SK-N-SH (cell line): ENCODE results near the gene EFEMP2. TPM values are rescaled to one million over a fixed set of nuclear protein-coding genes. Genes with fewer than 3 reads are reported as not detected.

ENCODE experiments used
- CTCF ChIA-PET: fragments of 300-600, 350-600 bp; formaldehyde crosslinking; extraction: SDS; loops from one replicate; lab custom pipeline; 2021; lab: Yijun Ruan, JAX
- POLR2A ChIA-PET: fragments of 350-600 bp; sonication (Branson Sonifier 250); formaldehyde crosslinking; extraction: SDS; loops from one replicate; lab custom pipeline; 2020; ENCODE audit warnings: antibody characterized with exemption, inconsistent platforms; lab: Yijun Ruan, JAX
- DNase-seq: peaks from one replicate; pipeline ENCODE4 v3.0.0; 2012
- H2AFZ ChIP-seq: fragments of 200-600 bp; sonication (generic); 2 replicates; pipeline ENCODE4 v1.8.1; 2016; ENCODE audit warnings: antibody characterized with exemption, mild to moderate bottlenecking, low read depth
- H3F3A ChIP-seq: fragments of 200-600 bp; sonication (generic); replicated peaks from 2 replicates; pipeline ENCODE3; 2016; ENCODE audit warnings: antibody characterized with exemption, mild to moderate bottlenecking; ENCODE audit not compliant: insufficient read depth
- H3K27ac ChIP-seq, 2 experiments: fragments of 200-500 bp in 1 of 2; fragments of 200-600 bp in 1 of 2; sonication (Bioruptor generic) in 1 of 2; sonication (generic), shearing (Covaris generic) in 1 of 2; 2 replicates each; pipeline versions ENCODE4 v1.5.1 to v1.6.1; 2014 to 2016; ENCODE audit warnings: low read depth in 2 of 2, inconsistent platforms in 1 of 2, low read length in 1 of 2, mild to moderate bottlenecking in 1 of 2, mixed read lengths in 1 of 2
- H3K27me3 ChIP-seq: fragments of 200-600 bp; sonication (generic), shearing (Covaris generic); 2 replicates; pipeline ENCODE4 v1.6.1; 2016; ENCODE audit warnings: mixed run types; ENCODE audit not compliant: insufficient read depth
- H3K36me3 ChIP-seq, 2 experiments: fragments of 200-500 bp in 1 of 2; fragments of 200-600 bp in 1 of 2; sonication (Bioruptor generic) in 1 of 2; sonication (generic) in 1 of 2; replicated peaks in 1 of 2; 2 replicates each; pipeline versions ENCODE3 to v1.5.1; 2014 to 2016; ENCODE audit warnings: low read length in 1 of 2, mild to moderate bottlenecking in 1 of 2; ENCODE audit not compliant: insufficient read depth in 2 of 2, control insufficient read depth in 1 of 2
- H3K4me1 ChIP-seq, 2 experiments: fragments of 200-500 bp in 1 of 2; fragments of 200-600 bp in 1 of 2; sonication (Bioruptor generic) in 1 of 2; sonication (generic), shearing (Covaris generic) in 1 of 2; 2 replicates each; pipeline versions ENCODE4 v1.5.1 to v1.6.1; 2014 to 2016; ENCODE audit warnings: low read depth in 1 of 2, low read length in 1 of 2, mixed run types in 1 of 2; ENCODE audit not compliant: insufficient read depth in 2 of 2, control insufficient read depth in 1 of 2
- H3K4me2 ChIP-seq: fragments of 200-600 bp; sonication (generic), shearing (Covaris generic); 2 replicates; pipeline ENCODE4 v1.6.1; 2017; ENCODE audit warnings: mixed run types
- H3K4me3 ChIP-seq, 2 experiments: fragments of 200-500 bp in 1 of 2; fragments of 200-600 bp in 1 of 2; sonication (Bioruptor generic) in 1 of 2; sonication (generic), shearing (Covaris generic) in 1 of 2; 2 replicates each; pipeline versions ENCODE4 v1.5.1 to v1.8.1; 2014 to 2016; ENCODE audit warnings: low read depth in 2 of 2, inconsistent platforms in 1 of 2, low read length in 1 of 2, mild to moderate bottlenecking in 1 of 2, mixed read lengths in 1 of 2, moderate library complexity in 1 of 2
- H3K79me2 ChIP-seq: fragments of 200-600 bp; sonication (generic); 2 replicates; pipeline ENCODE4 v1.8.1; 2017; ENCODE audit warnings: mild to moderate bottlenecking; ENCODE audit not compliant: insufficient read depth
- H3K9ac ChIP-seq: fragments of 200-600 bp; sonication (generic); 2 replicates; pipeline ENCODE4 v1.6.1; 2017; ENCODE audit warnings: mixed run types
- H3K9me2 ChIP-seq: fragments of 200-600 bp; sonication (generic); 2 replicates; pipeline ENCODE4 v1.6.1; 2017; ENCODE audit warnings: mixed run types
- H3K9me3 ChIP-seq: fragments of 200-600 bp; sonication (generic); 2 replicates; pipeline ENCODE4 v1.6.1; 2017; ENCODE audit warnings: mixed run types, mild to moderate bottlenecking, moderate library complexity
- H4K20me1 ChIP-seq: fragments of 200-600 bp; sonication (generic); 2 replicates; pipeline ENCODE4 v1.6.1; 2017; ENCODE audit warnings: mild to moderate bottlenecking, mixed run types; ENCODE audit not compliant: insufficient read depth
- FOXM1 ChIP-seq: IDR thresholded peaks from 2 replicates; pipeline ENCODE4 v1.4.0; 2012; ENCODE audit warnings: low read depth, mild to moderate bottlenecking
- MXI1 ChIP-seq: IDR thresholded peaks from 2 replicates; pipeline ENCODE4 v1.6.1; 2012; ENCODE audit warnings: mild to moderate bottlenecking, low read depth, low read length, improper control_type of control experiment
- NFIC ChIP-seq: IDR thresholded peaks from 2 replicates; pipeline ENCODE4 v1.4.0; 2012; ENCODE audit warnings: borderline replicate concordance
- POLR2AphosphoS5 ChIP-seq: IDR thresholded peaks from 2 replicates; pipeline ENCODE4 v1.6.1; 2012; ENCODE audit warnings: low read depth, low read length
- RAD21 ChIP-seq: IDR thresholded peaks from 2 replicates; pipeline ENCODE4 v1.6.1; 2012; ENCODE audit warnings: mild to moderate bottlenecking, low read length
- WGBS: methylation state at CpG from one replicate; pipeline ENCODE4 v1.1.6; 2017; ENCODE audit warnings: low lambda C conversion rate; 5-methylcytosine and 5-hydroxymethylcytosine counted together
- polyA plus RNA-seq, 3 experiments: library from polyadenylated mRNA; depleted of rRNA; stranded (reverse); fragments of >200 nt; gene quantifications; 2 replicates each; pipeline ENCODE4 v1.2.3, GENCODE V29; 2012
- TF ChIP-seq, protein P1 (sequence below): IDR thresholded peaks from 2 replicates; pipeline ENCODE4 v1.4.0; 2012; ENCODE audit warnings: low read depth, borderline replicate concordance

EFEMP2 gene
- polyA plus RNA-seq, 1 of the 3 experiments (the other 2 are of a cell fraction) = 203 TPM

DNA sequence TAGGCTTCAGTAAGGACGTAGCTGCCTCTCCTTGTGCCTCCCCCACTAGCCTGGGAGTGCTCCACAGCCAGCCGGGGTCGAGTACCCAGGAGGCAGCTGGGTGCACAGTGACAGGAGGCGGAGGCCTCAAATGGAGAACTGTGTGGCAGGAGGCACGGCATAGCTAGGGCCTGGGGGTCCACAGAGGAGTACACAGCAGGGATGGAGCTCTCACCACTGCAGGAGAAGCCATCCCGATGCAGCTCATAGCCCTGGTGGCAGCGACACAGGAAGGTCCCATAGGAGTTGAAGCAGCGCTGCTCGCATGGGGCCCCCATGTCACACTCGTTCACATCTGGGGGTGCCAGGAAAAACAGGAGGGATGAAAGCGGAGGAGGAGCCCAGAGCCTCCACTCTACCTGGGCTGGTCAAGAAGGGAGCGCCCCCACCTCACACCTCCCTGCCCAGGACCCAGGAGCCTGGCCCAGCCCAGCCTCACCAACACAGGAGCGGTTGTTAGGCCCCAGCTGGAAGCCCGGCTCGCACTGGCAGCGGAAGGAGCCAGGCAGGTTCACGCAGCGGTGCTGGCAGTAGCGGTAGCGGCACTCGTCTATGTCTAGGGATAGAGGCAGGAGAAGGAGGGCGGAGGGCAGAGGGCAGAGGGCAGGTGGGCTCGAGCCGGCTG lies 2.8 kb downstream of the EFEMP2 start:
- POLR2A ChIA-PET = interaction anchor here (0.6 to 4.8 kb wide), 7 partner anchors 9 to 140 kb away, joined by 3 to 59 read pairs (median 4); partner anchors contain the start of genes CCDC85B, CFL1 and MUS81

GRCh38 chr11:65868907-65869306 lies 3.7 kb downstream of the EFEMP2 start:
- Histone ChIP-seq H3K9me3 (no peaks in the 10 kb centered on the region), H3F3A (peaks cover 58% of the 10 kb centered on the region), H3K4me2 (no peak overlapping the region), H3K4me1 (peaks cover 18 to 26% of the 10 kb centered on the region in 2 experiments; a peak in 3 of 4 replicates), H3K9ac (no peak overlapping the region), H4K20me1 (no peaks in the 10 kb centered on the region; the same call in 1 of the 2 replicates), H3K27ac (peak overlapping the region; percentile 7 to 22; a peak in 1 of 4 replicates), H3K36me3 (peaks cover 45 to 67% of the 10 kb centered on the region in 2 experiments), H2AFZ (no peak overlapping the region), H3K4me3 (no peak overlapping the region), H3K9me2 (no peaks in the 10 kb centered on the region), H3K79me2 (peaks cover 41% of the 10 kb centered on the region), H3K27me3 (no peaks in the 10 kb centered on the region)
- WGBS = 100% methylated on average over 3 of the region's 3 CpGs
- POLR2A ChIA-PET = interaction anchor here (1.2 to 4.8 kb wide), 3 partner anchors 9 to 18 kb away, joined by 3 to 59 read pairs (median 4); partner anchors contain the start of genes CFL1 and MUS81
- TF ChIP-seq, protein P1, sequence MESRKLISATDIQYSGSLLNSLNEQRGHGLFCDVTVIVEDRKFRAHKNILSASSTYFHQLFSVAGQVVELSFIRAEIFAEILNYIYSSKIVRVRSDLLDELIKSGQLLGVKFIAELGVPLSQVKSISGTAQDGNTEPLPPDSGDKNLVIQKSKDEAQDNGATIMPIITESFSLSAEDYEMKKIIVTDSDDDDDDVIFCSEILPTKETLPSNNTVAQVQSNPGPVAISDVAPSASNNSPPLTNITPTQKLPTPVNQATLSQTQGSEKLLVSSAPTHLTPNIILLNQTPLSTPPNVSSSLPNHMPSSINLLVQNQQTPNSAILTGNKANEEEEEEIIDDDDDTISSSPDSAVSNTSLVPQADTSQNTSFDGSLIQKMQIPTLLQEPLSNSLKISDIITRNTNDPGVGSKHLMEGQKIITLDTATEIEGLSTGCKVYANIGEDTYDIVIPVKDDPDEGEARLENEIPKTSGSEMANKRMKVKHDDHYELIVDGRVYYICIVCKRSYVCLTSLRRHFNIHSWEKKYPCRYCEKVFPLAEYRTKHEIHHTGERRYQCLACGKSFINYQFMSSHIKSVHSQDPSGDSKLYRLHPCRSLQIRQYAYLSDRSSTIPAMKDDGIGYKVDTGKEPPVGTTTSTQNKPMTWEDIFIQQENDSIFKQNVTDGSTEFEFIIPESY = no peak
- TF ChIP-seq POLR2AphosphoS5 = peak; percentile 28; the same call in 1 of the 2 replicates
- DNase-seq = no peak
- CTCF ChIA-PET = interaction anchor here (1.5 to 18.4 kb wide), 4 partner anchors 8 to 157 kb away, joined by 5 to 374 read pairs (median 48); partner anchors contain the start of genes CCDC85B, CTSW, FIBP and KAT5

More for the DNA sequence above, 2.8 kb downstream of the EFEMP2 start:
- Histone ChIP-seq H2AFZ (no peak overlapping the region), H3K9ac (no peak overlapping the region), H3K4me1 (peaks cover 19 to 27% of the 10 kb centered on the region in 2 experiments; a peak in 3 of 4 replicates), H3K79me2 (peaks cover 34% of the 10 kb centered on the region), H3K4me2 (no peak overlapping the region), H3F3A (peaks cover 55% of the 10 kb centered on the region), H3K9me3 (no peaks in the 10 kb centered on the region), H3K36me3 (peaks cover 45 to 59% of the 10 kb centered on the region in 2 experiments), H3K27me3 (no peaks in the 10 kb centered on the region), H3K4me3 (no peak overlapping the region), H3K9me2 (no peaks in the 10 kb centered on the region), H4K20me1 (no peaks in the 10 kb centered on the region; the same call in 1 of the 2 replicates), H3K27ac (peak overlapping the region in 1 of 2 experiments; percentile 7; a peak in 1 of 4 replicates)
- CTCF ChIA-PET = interaction anchor here (0.9 to 18.4 kb wide), 5 partner anchors 9 to 158 kb away, joined by 3 to 374 read pairs (median 6); partner anchors contain the start of genes CCDC85B, CTSW, FIBP and KAT5
- DNase-seq = no peak
- TF ChIP-seq RAD21 = no peak
- no peak for TF ChIP-seq FOXM1
- no peak for TF ChIP-seq MXI1
- TF ChIP-seq NFIC = no peak
- WGBS = 93% methylated on average over 23 of the region's 24 CpGs
